HFF-Myc (cell line): ENCODE measurements around the gene GNB3.

Experiments
- DNase-seq: peaks from one replicate; pipeline ENCODE4 v3.0.0-alpha.2; 2011; ENCODE audit warnings: low read depth; ENCODE audit errors: extremely low read depth
- H3K4me3 ChIP-seq: replicated peaks from 2 replicates; pipeline ENCODE4 v1.5.1; 2011; ENCODE audit warnings: low read depth, mild to moderate bottlenecking, control low read depth, low read length
- CTCF ChIP-seq: IDR thresholded peaks from 2 replicates; pipeline ENCODE4 v1.5.1; 2012; ENCODE audit warnings: mild to moderate bottlenecking, low read depth, low read length, control low read depth; ENCODE audit errors: missing control alignments

The GNB3 gene

GRCh38 chr12:6827437-6827911, 13.3 kb upstream of the GNB3 start:
- no peak for TF ChIP-seq CTCF
- peak overlapping the region; percentile 99 for H3K4me3 ChIP-seq
- DNase-seq, result peak; percentile 85

DNA sequence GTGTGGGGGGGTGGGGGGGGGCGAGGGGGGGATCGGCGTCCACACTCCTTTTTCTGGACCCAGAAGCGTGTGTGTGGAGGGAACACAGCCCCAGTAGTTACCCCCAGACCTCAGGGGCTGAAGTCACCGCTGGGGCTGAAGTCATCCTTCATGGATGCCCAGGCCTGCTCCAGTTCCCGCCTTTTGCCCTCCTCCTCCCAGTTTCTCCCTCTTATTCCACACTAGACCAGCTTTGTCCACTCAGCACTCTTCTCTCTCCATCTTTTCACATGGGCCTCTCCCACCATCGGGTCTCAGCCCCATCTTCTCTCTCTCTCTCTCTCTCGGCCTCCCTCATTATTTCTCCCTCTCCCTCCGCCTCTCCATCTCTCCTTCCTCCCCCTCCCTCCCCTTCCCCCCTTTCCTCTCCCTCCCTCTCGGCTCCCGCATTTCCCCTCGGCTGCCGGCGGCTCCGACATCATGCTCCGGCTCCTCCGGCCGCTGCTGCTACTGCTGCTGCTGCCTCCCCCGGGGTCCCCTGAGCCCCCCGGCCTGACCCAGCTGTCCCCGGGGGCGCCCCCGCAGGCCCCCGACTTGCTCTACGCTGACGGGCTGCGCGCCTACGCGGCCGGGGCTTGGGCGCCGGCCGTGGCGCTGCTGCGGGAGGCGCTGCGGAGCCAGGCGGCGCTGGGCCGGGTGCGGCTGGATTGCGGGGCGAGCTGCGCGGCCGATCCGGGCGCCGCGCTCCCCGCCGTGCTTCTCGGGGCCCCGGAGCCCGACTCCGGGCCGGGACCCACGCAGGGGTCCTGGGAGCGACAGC, 12.5 kb upstream of the GNB3 start, which contains the start of gene P3H3:
Gene P3H3, plus strand, starts transcription at position 426 of the 799 bp plus-strand sequence. Its CDS starts 34 bp downstream, at position 460.
- peak within 1 kb of the TSS; percentile 99 for H3K4me3 ChIP-seq
- no peak for TF ChIP-seq CTCF
- DNase-seq, result no peak

DNA sequence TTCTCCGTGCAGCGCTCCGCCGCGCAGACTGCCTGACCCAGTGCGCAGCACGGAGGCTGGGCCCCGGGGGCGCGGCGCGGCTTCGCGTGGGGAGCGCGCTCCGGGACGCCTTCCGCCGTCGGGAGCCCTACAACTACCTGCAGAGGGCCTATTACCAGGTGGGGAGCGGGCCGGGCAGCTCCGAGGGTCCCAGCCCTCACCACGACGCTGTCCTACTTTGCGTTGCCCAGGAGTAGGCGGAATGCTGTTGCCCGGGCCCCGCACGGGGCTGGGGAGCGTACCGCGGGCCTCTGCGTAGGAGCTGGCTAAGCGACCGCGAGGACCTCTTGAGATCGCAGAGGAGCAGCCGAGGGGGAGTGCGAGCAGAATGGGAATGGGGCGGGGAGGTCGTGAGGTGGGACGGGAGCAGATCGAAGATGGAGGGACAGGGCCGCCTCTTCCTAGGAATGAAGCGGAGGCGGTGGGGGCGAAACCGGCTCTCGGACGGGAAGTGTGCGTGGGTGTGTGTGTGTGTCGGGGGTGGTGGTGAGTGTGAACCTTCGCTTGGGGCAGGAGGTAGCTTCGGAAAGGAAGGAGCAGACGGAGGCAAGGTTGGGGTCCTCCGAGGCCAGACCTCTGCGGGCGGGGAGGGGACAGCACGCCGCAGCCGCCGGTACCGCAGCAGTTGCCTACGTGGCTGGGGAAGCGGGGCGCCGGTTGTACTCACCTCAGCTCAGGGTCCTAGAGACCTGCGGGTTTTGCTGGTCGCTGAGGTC, 11.8 kb upstream of the GNB3 start:
- no peak for DNase-seq
- peak overlapping the region; percentile 99 for H3K4me3 ChIP-seq
- TF ChIP-seq CTCF, result no peak

- no peak for DNase-seq
- H3K4me3 ChIP-seq, result peak overlapping the region; percentile 99
- TF ChIP-seq CTCF, result peak; percentile 20
These were observed 11.0 kb upstream of the GNB3 start for GRCh38 chr12:6829536-6830220.

- peak overlapping the region; percentile 99 for H3K4me3 ChIP-seq
- no peak for TF ChIP-seq CTCF
- no peak for DNase-seq
These were observed 10.3 kb upstream of the GNB3 start for GRCh38 chr12:6830286-6830890.

GRCh38 chr12:6830999-6831398, 9.7 kb upstream of the GNB3 start:
- no peak for TF ChIP-seq CTCF
- DNase-seq, result no peak

More at GRCh38 chr12:6830999-6831398, 9.7 kb upstream of the GNB3 start:
- H3K4me3 ChIP-seq, result no peak overlapping the region
